ENCODE data around the gene WDR26.
"Not testable (repeated sequence)": the region's sequence is repeated elsewhere in the genome, so short reads cannot be mapped to it uniquely, and the experiment has no call there.

WDR26 gene

GRCh38 chr1:224356685-224357625 is 77.6 kb downstream of the WDR26 start, which contains the start of gene CNIH4:
Gene CNIH4, plus strand, starts transcription at chr1:224356879. Its CDS starts 46 bp downstream, at chr1:224356925.
- peak; percentile 90 for DNase-seq (ENCODE audit: extremely low spot score, insufficient read length, low read depth)

DNA sequence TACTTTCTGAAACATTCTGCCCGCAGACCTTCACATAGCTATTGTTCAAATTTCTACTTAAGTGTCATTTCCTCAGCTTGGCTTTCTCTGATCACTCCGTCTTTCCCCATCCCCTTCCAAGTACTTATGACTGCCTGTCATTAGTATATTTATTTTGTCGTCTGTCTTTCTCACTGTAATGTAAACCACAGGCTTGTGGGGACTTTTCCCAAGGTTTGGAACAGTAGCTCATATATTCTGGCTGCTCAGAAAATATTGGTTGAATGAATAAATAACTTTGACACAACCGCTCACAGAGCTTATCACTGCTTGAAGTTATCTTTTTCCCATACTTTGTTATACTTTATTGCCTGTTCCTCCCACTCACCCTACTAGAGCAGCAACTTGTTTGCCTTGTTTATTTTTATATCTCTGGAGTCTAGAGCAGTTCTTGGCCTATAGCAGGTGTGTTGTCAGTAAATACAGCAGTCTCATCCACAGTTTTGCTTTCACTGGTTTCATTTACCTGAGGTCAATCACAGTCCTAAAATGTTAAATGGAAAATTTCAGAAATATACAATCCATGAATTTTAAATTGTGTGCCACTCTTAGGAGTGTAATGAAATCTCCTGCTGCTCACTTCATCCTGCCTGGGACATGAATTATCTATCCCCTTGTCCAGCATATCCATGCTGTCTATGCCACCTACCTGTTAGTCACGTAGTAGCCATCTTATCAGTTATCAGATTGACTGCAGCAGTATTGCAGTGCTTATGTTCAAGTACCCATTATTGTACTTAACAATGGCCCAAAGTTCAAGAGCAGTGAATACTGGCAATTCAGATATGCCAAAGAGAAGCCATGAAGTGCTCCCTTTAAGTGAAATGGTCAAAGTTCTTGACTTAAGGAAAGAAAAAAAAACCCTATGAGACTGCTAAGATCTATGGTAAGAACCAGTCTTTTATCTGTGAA is 80.3 kb downstream of the WDR26 start:
- FAIRE-seq, result no peak
- no peak for DNase-seq (ENCODE audit: extremely low spot score, insufficient read length, low read depth)

More at GRCh38 chr1:224356685-224357625, 77.6 kb downstream of the WDR26 start, which contains the start of gene CNIH4:
- peak; percentile 95 for FAIRE-seq

DNA sequence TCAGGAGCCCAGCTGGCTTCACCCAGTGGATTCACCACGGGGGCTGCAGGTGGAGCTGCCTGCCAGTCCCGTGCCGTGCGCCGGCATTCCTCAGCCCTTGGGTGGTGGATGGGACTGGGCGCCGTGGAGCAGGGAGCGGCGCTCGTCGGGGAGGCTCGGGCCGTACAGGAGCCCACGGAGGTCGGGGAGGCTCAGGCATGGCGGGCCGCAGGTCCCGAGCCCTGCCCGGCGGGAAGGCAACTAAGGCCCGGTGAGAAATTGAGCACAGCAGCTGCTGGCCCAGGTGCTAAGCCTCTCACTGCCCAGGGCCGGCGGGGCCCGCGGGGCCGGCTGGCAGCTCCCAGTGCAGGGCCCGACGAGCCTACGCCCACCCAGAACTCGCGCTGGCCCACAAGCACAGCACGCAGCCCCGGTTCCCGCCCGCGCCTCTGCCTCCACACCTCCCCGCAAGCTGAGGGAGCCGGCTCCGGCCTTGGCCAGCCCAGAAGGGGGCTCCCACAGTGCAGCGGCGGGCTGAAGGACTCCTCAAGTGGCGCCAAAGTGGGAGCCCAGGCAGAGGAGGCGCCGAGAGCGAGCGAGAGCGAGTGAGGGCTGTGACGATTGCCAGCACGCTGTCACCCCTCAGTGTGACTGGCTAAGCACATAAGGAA is 82.0 kb downstream of the WDR26 start:
- FAIRE-seq; DNase-seq (ENCODE audit: extremely low spot score, insufficient read length, low read depth): not testable (repeated sequence)

DNA sequence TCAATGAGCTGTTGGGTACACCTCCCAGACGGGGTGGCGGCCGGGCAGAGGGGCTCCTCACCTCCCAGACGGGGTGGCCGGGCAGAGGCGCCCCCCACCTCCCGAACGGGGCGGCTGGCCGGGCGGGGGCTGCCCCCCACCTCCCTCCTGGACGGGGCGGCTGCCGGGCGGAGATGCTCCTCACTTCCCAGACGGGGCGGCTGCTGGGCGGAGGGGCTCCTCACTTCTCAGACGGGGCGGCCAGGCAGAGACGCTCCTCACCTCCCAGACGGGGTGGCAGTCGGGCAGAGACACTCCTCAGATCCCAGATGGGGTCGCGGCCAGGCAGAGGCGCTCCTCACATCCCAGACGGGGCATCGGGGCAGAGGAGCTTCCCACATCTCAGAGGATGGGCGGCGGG is 84.9 kb downstream of the WDR26 start:
- not testable (repeated sequence) for FAIRE-seq; DNase-seq (ENCODE audit: extremely low spot score, insufficient read length, low read depth)

- FAIRE-seq (no peak), DNase-seq (ENCODE audit: extremely low spot score, insufficient read length, low read depth) (no peak)
Measured at GRCh38 chr1:224348137-224348536, 86.5 kb downstream of the WDR26 start.

- FAIRE-seq (no peak), DNase-seq (ENCODE audit: extremely low spot score, insufficient read length, low read depth) (no peak)
Measured at GRCh38 chr1:224343679-224344078, 90.9 kb downstream of the WDR26 start.

DNA sequence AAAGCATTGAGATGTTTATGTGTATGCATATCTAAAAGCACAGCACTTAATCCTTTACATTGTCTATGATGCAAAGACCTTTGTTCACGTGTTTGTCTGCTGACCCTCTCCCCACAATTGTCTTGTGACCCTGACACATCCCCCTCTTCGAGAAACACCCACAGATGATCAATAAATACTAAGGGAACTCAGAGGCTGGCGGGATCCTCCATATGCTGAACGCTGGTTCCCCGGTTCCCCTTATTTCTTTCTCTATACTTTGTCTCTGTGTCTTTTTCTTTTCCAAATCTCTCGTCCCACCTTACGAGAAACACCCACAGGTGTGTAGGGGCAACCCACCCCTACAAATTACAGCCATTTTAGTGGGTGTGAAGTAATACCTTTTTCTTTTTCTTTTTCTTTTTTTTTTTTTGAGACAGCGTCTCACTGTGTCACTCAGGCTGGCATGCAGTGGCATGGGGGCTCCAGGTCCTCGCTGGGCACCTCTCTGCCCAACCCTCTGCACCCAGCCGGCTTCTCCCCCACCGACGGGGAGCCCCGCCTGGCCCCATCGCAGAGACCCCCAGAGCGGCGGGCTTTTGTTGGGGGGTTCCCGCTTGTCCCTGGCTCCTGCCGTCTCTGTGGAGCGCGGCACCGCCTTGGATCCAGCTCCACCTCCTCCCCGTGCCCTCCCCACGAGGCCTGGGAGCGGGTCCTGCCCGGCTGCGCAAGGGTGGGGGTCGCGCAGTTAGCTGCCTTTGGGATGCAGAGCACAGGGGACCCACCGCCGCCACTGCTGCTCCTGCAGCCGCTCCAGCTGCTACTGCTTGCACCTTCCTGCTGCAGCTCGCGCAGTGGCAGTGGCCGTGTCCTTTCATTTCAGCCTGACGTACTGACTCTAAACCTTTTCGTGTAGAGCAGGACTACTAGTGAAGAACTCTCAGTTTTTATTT is 93.9 kb downstream of the WDR26 start:
- FAIRE-seq; DNase-seq (ENCODE audit: extremely low spot score, insufficient read length, low read depth): not testable (repeated sequence)

GRCh38 chr1:224339442-224340033 is 95.1 kb downstream of the WDR26 start:
- FAIRE-seq, result no peak
- DNase-seq (ENCODE audit: extremely low spot score, insufficient read length, low read depth), result no peak

- FAIRE-seq, result no peak
Measured at GRCh38 chr1:224338150-224338838, 96.3 kb downstream of the WDR26 start.

More at GRCh38 chr1:224338150-224338838, 96.3 kb downstream of the WDR26 start:
- no peak for DNase-seq (ENCODE audit: extremely low spot score, insufficient read length, low read depth)
